Ovary (tissue), 3 donors: ENCODE measurements around the gene CEACAM21.

Experiments used
- EP300 ChIP-seq: sonication (generic); formaldehyde crosslinking; IDR thresholded peaks from one replicate; pipeline ENCODE4 v1.6.1; 2017; ENCODE audit warnings: antibody characterized with exemption
- POLR2A ChIP-seq: fragments of 450-650 bp; IDR thresholded peaks from one replicate; pipeline ENCODE4 v1.6.1; 2017; ENCODE audit warnings: antibody characterized with exemption, mild to moderate bottlenecking, moderate library complexity
- TF ChIP-seq, protein P1 (sequence below), 3 donors: fragments of 450-650 bp in 2 of 3; fragments of 200-600 bp in 1 of 3; IDR thresholded peaks; one replicate each; pipeline versions ENCODE4 v1.5.1 to v1.8.0; 2016 to 2022; ENCODE audit warnings: antibody characterized with exemption in 3 of 3, mild to moderate bottlenecking in 1 of 3
- donor health status: DM: no; HTN: no; CAD: no.

DNA sequence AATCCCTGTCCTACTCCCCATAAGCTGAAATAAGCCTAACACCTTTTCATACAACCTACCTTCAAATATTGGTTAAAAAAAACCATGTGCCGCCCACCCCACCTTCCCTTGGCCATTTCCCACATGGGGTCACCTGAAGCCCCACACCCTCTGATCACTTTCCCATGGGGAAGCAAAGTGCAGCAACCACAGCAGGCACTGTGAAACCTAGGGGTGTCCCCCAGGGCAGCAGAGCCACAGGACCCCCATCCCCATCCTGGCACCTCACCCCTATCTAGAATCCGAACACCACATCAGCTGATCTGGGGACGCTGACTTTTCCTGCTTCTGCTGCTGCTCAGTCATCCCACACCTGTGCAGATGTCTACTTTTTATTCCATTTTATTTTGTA, 19.9 kb downstream of the CEACAM21 start:
- TF ChIP-seq, protein P1, sequence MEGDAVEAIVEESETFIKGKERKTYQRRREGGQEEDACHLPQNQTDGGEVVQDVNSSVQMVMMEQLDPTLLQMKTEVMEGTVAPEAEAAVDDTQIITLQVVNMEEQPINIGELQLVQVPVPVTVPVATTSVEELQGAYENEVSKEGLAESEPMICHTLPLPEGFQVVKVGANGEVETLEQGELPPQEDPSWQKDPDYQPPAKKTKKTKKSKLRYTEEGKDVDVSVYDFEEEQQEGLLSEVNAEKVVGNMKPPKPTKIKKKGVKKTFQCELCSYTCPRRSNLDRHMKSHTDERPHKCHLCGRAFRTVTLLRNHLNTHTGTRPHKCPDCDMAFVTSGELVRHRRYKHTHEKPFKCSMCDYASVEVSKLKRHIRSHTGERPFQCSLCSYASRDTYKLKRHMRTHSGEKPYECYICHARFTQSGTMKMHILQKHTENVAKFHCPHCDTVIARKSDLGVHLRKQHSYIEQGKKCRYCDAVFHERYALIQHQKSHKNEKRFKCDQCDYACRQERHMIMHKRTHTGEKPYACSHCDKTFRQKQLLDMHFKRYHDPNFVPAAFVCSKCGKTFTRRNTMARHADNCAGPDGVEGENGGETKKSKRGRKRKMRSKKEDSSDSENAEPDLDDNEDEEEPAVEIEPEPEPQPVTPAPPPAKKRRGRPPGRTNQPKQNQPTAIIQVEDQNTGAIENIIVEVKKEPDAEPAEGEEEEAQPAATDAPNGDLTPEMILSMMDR (IDR thresholded peaks at IDR 0.05), result no peak
- no peak for TF ChIP-seq EP300
- no peak for TF ChIP-seq POLR2A
